HG02885 (cell line): ENCODE data around the gene PXT1.
"Not testable (repeated sequence)": the region's sequence is repeated elsewhere in the genome, so short reads cannot be mapped to it uniquely, and the experiment has no call there.

Experiments used
- ATAC-seq: cut with Tn5 transposase; IDR thresholded peaks from one replicate; pipeline ENCODE4 v1.9.1; 2021; ENCODE audit warnings: mild to moderate bottlenecking; ENCODE audit not compliant: unreplicated experiment, poor library complexity

The PXT1 gene, protein sequence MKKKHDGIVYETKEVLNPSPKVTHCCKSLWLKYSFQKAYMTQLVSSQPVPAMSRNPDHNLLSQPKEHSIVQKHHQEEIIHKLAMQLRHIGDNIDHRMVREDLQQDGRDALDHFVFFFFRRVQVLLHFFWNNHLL

DNA sequence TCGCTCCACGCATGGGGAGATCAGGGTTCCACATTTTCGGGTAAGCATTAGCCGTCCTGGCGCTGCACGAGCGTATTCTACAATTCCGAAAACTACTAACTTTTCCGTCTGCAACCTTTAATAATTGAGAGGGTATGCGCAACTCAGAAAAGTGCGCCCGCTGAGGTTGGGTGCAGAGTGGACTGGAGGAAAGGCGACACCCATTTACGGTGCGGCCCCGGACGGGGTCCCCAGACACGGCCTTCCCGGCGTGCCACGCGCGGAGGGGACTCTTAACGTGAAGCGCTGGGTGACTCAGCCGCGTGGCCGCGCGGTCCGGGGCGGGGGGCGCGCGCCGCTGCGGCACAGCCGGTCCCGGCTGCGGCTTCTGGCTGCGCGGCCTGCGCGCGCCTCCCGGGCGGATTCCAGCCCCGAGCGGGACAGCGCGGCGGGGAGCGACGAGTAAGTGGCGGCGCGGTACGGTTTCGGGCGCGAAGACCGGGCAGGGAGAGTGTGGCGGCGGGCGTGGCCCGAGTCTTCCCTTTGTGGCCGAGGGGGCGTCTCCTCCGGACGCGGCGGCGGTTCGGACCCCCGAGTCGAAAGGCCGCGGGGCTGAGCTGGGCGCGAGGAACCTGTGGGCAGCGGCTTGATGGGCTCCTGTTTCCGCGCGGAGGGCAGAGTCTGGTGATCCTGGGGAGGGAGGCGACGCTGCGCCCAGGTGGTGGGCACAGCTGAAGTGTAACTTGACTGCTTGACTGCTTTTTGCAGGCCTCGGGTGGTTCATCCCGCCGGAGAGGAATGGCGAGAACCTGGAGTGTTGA lies at the start of gene PXT1, which contains the start of gene KCTD20:
TSS of gene PXT1 (minus strand) at position 184 of the 800 bp plus-strand sequence. CDS start 16,772 bp downstream, outside the sequence.
TSS of gene KCTD20 (plus strand) at position 330 of the 800 bp plus-strand sequence. CDS start 27,098 bp downstream, outside the sequence.
- peak; percentile 86 for ATAC-seq

DNA sequence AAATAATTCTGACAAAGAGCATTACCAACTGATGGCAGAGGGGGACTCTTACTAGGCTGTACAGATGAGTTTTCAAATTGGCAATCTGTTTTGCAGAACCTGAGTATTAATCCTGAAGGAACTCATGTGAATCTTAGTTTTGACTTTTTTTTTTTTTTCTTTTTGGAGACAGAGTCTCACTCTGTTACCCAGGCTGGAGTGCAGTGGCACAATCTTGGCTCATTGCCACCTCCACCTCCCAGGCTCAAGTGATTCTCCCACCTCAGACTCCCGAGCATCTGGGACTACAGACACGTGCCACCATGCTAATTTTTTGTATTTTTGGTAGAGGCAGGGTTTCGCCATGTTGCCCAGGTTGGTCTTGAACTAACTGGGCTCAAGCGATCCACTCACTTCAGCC lies 49.4 kb upstream of the PXT1 start:
- ATAC-seq: no peak

DNA sequence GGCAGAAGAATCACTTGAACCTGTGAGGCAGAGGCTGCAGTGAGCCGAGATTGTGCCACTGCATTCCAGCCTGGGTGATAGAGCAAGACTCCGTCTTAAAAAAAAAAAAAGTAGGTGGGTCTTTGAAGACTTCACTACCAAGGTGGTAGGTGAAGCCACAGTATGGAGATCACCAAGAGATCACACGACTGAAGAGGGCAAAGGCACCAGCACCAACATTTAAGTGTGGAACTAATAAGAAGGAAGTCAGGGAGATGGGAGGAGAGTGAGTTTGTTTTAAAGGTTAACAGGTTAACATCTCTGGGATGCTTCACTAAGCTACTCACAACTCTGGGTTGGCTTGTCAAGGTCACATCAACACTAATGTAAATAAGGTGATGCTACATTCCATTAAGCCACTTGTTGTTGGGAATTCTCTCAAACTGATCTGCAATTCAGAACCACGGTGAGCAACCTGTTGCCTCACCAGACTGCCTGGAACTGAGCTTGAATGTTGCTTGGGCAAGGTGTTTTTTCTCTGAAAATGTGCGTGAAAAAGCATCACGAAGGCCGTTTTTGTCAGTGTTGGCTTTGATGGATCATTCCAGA lies 48.8 kb upstream of the PXT1 start:
- no peak for ATAC-seq

DNA sequence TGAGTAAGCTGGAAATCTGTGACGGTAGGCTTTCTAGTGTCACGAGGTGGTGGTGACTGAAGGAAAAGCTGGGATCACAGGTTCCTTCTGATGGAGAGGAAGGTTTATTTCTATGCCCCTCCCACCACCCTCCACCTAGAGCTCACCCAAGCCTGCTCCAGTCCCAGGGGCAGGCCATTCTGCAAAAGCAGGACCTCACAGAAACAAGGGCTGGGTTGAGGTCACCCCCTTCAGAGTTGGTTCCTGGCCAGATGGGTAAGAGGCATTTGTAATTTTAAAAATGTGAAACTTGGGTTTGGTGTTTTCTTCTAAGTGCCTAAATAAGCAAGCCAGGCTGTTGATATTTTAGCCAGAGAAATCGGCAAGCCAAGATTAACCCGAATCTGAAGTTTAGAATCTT lies 46.8 kb upstream of the PXT1 start:
- ATAC-seq: no peak

DNA sequence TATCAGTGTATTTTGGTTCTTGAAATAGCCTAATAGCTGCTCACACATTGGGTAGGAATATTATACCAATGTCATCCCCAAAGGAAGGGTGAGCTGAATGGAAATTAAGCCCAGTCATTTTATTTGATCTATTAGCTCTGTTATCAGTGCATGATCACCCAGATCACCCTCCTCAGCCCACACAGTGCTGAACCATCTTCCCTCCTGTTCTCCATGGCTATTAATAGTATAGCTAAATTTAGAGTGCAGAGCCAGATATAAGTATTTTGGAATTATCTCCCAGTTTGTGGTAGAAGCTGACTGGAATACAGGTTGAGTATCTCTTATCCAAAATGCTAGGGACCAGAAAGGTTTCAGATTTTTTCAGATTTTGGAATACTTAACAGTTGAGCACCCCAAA lies 45.6 kb upstream of the PXT1 start:
- ATAC-seq: no peak

DNA sequence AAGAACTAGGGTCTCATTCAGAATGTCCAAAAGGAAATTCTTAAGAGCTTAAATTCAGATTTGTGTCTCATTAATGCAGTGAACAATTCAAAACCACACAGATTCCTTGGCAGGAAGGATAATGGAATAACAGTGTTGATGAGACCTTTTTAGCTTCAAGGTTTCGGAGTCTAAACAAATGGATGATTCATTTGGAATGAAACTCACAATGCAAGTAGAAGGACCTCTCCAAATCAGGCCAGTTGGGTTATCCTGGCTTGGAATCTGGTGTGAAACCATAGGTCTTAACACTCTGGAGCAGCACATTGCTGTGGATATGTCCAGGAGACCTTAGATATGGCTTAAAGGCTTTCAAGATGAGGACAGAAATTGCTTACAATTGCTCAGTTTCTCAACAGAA lies 45.0 kb upstream of the PXT1 start:
- no peak for ATAC-seq

DNA sequence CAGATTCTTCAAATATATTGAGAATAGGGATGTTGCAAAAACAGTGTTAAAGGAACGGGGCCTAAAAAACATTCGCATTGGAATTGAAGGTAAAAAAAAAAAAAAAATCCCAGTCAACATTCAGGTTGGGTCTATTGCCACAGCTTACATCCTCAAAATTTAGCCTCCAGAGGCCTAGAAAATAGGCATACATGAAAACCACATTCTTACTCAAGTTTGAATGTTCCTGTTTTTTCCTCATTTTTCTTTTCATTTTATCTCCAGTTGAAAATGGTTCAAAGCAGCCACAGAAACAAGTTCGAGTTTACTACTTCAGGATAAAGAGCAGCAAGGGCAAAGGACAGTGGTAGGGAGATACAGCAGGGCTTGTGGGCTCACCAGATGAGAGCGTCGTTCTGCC lies 42.1 kb upstream of the PXT1 start:
- no peak for ATAC-seq

DNA sequence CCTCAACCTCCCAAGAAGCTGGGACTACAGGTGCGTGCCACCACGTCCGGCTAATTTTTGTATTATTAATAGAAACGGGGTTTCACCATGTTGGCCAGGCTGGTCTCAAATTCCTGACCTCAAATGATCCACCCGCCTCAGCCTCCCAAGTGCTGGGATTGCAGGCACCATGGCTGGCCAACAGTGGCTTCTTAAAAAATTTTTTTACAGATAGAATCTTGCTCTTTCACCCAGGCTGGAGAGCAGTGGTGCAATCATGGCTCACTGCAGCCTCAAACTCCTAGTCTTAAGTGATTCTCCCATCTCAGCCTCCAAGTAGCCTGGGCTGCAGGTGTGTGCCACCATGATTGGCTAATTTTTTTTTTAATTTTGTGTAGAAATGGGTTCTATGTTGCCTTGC lies 40.7 kb upstream of the PXT1 start:
- not testable (repeated sequence) for ATAC-seq

DNA sequence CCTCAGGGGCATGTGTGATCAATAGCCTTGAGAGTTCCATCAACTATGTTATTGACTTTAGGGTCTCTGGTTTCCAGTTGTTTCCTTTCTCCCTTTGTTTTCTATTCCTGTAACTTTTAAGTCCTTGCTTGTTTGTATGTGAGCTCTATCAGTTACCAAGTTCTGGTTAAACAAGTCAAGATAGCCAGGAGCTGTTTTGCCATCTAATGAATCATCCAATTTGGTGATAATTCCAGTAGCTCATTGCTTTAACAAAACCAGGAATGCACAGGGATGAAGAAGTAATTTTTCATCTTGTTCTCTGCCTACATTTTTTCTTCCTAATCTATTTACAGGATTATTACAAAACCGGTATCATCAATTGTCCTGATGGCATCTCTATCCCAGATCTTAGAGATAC lies 36.6 kb upstream of the PXT1 start:
- ATAC-seq: no peak

DNA sequence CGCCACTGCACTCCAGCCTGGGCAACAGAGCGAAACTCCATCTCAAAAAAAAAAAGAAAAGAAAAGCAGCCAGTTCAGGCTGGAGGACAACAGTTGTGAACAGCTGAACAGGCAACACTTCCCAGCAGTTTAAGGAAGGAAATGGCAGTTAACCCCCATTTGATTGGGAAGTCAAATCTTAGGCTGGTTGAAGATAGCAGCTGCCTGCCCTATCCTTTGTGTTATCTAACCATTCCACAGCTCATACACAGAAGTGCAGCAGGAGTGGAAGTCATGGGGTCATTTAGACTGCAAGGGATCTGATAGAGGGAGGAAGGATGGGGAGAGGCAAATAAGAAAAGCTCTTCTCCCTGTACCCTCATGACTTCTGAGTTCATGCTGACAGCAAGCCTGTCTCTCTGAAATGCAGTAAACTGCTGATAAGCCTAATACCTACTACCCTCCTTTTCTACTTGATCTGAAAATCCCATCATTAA lies 35.4 kb upstream of the PXT1 start:
- no peak for ATAC-seq

DNA sequence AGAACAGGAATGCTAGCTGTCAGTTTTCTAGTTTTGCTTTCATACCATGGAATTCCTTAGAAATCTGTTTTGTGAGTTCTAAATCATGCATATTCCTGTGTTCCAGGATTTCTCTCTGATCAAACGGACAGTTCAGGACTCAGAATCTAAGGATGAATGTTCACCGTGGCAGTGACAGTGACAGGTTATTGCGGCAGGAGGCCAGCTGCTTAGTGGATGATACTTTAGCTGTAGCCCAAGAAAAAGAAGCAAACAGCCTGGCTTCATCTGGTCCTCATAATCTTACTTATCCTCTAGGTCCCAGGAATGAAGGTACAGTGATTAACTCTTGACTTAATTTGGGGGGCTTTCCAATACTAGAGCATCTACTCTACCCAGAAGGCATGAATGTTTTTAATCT lies 27.3 kb upstream of the PXT1 start:
- no peak for ATAC-seq

DNA sequence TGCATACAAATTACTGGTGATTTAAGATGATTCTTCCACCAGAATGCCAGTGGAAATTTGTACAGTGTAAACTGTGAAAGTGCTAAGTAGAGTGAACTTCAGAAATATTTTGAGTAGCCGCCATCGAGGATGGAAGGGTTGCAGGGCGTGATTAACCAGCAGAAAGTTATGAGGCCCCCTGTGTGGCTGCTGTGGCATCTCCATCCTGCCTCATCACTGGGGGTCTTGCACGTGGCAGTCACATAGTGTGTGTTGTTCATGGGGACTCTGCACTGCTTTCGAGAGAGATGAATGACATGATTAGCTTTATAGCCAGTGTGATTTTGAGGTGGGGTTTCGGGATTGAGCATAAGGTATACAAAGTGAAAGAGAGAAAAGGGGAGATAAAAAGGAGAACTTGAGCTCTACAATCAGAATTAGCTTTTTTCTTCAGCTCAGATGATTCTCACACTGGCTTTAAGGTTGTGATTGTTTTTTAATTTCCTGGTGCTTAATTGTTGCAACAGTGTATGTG lies 26.6 kb upstream of the PXT1 start:
- no peak for ATAC-seq

DNA sequence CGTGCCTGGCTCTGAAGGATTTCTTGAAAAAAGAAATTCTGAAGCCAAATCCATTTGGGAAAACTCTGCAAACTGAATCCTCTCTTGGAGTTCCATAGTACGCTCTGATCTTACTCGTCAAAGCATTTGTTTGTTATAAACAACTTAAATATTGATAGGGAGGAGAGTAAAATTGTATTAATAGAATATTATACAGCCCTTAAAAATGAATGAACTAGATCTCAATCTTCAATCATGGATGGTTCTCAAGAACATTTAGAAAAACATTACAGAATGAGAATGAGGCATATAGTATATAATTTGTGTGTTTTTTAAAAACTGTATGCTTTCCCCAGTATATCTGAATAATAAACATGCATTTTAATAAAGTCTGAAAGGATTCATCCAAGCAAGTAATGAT lies 25.0 kb upstream of the PXT1 start:
- no peak for ATAC-seq

DNA sequence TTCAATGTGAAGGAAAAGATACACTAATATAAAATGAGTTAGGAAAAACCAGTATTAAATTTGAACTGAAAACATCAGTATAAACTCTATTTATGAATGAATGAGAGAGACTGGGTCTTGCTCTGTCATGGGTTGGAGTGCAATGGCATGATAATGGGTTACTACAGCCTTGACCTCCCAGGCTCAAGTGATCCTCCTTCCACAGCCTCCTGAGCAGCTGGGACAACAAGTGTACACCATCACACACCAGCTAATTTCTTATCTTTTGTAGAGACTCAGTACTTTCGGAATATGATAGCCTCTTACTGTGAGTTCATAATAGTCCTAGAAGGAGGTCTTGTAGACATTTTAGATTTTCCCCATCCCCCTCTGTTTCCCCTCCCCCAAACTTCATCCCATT lies 21.6 kb upstream of the PXT1 start:
- ATAC-seq: no peak

DNA sequence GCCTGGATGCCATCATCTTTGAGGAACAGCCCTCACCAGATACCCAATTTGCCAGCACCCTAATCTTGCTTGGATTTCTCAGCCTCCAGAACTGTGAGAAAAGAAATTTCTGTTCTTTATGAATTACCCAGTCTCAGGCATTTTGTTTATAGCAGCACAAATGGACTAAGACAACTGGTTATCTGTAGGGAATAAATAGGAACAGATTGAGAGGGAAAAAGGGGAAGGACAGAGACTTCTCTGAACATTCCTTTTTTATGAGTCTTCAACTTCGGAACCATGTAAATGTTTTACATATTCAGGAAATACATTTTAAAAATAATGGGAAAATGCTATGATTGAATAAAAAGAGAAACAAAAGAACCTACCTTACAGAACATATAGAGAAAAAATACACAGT lies 21.0 kb upstream of the PXT1 start:
- no peak for ATAC-seq

DNA sequence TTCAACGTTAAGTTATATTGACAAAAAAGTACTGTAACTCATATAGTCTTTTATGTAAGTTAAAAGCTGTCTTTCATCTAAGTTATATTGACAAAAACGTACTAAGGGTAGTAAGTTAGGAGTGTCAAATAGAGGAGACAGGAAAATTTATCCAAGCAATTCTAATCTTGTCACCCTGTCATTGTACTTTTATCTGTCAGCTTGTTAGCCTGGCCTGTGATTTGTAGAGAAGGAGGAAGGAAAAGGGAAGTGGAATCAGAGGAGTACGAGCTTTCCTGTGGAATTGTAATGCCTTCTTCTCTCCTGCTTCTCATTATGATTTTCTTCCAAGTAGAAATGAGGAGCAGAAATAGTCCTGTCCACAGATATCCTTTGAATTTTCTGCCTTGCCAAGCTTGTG lies 19.0 kb upstream of the PXT1 start:
- ATAC-seq: no peak

DNA sequence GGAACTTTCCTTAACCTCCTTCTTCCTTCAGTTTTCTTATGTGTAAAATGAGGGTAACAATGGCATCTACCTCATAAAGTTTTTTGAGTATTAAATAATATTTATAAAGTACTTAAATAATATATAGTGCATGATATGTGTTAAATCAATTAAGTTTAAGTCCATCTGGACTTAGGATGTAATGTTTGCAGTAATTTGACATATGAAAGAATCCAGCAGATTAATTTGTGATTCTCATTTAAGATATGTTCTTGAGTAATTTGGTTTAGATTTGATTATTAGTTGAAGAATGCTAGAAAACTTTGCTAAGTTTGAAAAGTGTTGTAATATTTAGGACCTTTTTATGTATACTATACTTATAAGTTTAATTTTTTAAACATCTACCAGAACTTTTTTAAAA lies 18.3 kb upstream of the PXT1 start:
- ATAC-seq: no peak

DNA sequence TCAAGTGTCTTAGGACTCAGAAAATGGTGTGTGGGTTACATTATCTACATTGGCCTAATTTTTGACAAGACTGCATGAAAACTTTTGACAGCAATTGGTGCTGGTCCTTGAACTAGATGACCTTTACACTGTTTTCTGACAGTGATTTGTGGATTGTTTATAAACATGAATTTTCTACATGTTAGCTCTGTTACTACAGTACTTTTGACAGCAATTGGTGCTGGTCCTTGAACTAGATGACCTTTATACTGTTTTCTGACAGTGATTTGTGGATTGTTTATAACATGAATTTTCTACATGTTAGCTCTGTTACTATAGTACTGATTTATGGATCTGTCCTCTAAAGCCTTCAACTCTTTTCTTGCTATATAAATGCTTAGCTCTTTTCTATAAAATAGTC lies 16.8 kb upstream of the PXT1 start:
- no peak for ATAC-seq

DNA sequence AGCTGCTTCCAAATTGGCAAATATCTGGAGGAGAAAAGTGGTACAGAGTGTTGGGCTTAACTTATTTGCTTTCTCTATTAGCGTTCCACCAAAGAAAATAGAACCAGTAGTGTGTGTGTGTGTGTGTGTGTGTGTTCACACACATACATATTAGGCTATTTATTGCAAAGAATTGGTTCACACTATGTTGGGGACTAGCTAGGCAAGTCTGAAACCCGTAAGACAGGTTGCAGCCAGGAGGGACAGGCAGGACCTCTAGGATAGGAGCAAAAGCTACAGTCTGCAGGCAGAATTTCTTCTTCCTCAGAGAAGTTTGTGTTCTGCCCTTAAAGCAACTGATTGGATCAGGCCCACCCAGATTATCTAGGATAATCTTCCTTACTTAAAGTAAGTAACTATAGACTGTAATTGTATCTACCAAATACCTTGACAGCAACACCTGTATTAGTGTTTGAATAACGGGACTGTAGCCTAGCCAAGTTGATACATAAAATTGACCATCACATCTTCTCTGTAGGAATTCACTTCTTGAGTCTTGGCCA lies 12.9 kb upstream of the PXT1 start:
- no peak for ATAC-seq

DNA sequence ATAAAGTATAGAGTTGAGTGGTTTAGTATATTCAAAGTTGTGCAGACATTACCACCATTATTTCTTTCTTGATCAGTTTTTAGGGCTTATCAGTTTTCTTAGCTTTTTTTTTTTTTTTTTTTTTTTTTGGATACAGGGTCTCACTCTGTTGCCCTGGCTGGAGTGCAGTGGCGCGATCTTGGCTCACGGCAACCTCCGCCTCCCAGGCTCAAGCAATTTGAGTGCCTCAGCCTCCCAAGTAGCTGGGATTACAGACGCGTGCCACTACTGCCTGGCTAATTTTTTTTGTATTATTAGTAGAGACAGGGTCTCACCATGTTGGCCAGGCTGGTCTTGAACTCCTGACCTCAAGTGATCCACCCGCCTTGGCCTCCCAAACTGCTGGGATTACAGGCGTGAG lies 10.2 kb upstream of the PXT1 start:
- ATAC-seq: not testable (repeated sequence)

DNA sequence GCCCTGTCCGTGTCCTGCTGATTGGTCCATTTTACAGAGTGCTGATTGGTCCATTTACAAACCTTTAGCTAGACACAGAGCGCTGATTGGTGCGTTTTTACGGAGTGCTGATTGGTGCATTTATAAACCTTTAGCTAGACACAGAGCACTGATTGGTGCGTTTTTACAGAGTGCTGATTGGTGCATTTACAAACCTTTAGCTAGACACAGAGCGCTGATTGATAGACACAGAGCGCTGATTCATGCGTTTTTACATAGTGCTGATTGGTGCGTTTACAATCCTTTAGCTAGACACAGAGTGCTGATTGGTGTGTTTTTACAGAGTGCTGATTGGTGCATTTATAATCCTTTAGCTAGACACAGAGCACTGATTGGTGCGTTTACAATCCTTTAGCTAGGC lies 6.5 kb upstream of the PXT1 start:
- not testable (repeated sequence) for ATAC-seq
